CD4-positive, alpha-beta T cell (primary cell): ENCODE measurements around the gene MAN2B2. TPM values are rescaled to one million over a fixed set of nuclear protein-coding genes. Genes with fewer than 3 reads are reported as not detected.

ENCODE experiments used
- ATAC-seq: fragments of 200-7000 bp; cut with Tn5 transposase; one replicate; pipeline ENCODE4 v1.10.0; 2022; ENCODE audit warnings: mild to moderate bottlenecking; ENCODE audit not compliant: poor library complexity
- CTCF ChIA-PET: fragments of 350-600 bp; sonication (Branson Sonifier 250); formaldehyde crosslinking; loops from one replicate; lab custom pipeline; 2021; ENCODE audit warnings: antibody characterized with exemption, inconsistent platforms; lab: Charles Lee
- POLR2A ChIA-PET: fragments of 350-600 bp; sonication (Branson Sonifier 250); formaldehyde crosslinking; loops from one replicate; lab custom pipeline; 2021; ENCODE audit warnings: antibody characterized with exemption, inconsistent platforms; lab: Charles Lee
- DNase-seq, 14 experiments: peaks; one replicate each; pipeline ENCODE4 v3.0.0-alpha.2; 2013 to 2020; ENCODE audit warnings: mixed read lengths in 2 of 14
- H3K27ac ChIP-seq, 2 donors: one replicate each; pipeline versions ENCODE4 v1.5.1 to v1.7.0; 2013; ENCODE audit warnings: low read length in 2 of 2, low read depth in 1 of 2, mild to moderate bottlenecking in 1 of 2
- H3K27me3 ChIP-seq, 2 experiments: 1 replicate in 1 of 2; 2 replicates in 1 of 2; pipeline versions ENCODE4 v1.6.1 to v1.7.0; 2013; ENCODE audit warnings: low read length in 2 of 2, control low read depth in 1 of 2, mild to moderate bottlenecking in 1 of 2, moderate library complexity in 1 of 2; ENCODE audit not compliant: insufficient read depth in 2 of 2, control insufficient read depth in 1 of 2
- H3K36me3 ChIP-seq: one replicate; pipeline ENCODE4 v1.6.1; 2013; ENCODE audit warnings: low read length, control low read depth; ENCODE audit not compliant: insufficient read depth
- H3K4me1 ChIP-seq: one replicate; pipeline ENCODE4 v1.6.1; 2013; ENCODE audit warnings: low read length, control low read depth; ENCODE audit not compliant: insufficient read depth
- H3K4me3 ChIP-seq: one replicate; pipeline ENCODE4 v1.5.1; 2013; ENCODE audit warnings: mild to moderate bottlenecking, low read length, moderate library complexity
- H3K9me3 ChIP-seq, 2 experiments: 1 replicate in 1 of 2; 2 replicates in 1 of 2; pipeline versions ENCODE4 v1.6.1 to v1.7.0; 2013; ENCODE audit warnings: low read length in 2 of 2, mild to moderate bottlenecking in 2 of 2, control low read depth in 1 of 2, moderate library complexity in 1 of 2; ENCODE audit not compliant: control insufficient read depth in 1 of 2, insufficient read depth in 1 of 2
- H3K27ac Mint-ChIP-seq: one replicate; pipeline ENCODE4 v1.8.0; 2020; ENCODE audit warnings: mixed read lengths
- H3K27me3 Mint-ChIP-seq: one replicate; pipeline ENCODE4 v1.8.0; 2021; ENCODE audit warnings: mixed read lengths
- H3K36me3 Mint-ChIP-seq: one replicate; pipeline ENCODE4 v1.8.0; 2021; ENCODE audit warnings: low read depth, mixed read lengths
- H3K4me1 Mint-ChIP-seq: one replicate; pipeline ENCODE4 v1.8.0; 2021; ENCODE audit warnings: low read depth, mixed read lengths
- H3K4me3 Mint-ChIP-seq: one replicate; pipeline ENCODE4 v1.8.0; 2020; ENCODE audit warnings: mild to moderate bottlenecking, mixed read lengths
- H3K9me3 Mint-ChIP-seq: one replicate; pipeline ENCODE4 v1.8.0; 2020; ENCODE audit warnings: mixed read lengths
- CTCF ChIP-seq: fragments of 200-600 bp; IDR thresholded peaks from one replicate; pipeline ENCODE4 v1.8.0; 2022; ENCODE audit warnings: antibody characterized with exemption, mild to moderate bottlenecking
- intact Hi-C, 2 experiments: fragments of 100-400 bp; cut with DNase I in 1 of 2; cut with micrococcal nuclease in 1 of 2; formaldehyde crosslinking; loops; one replicate each; pipeline versions ENCODE4 v1.15.1 to v1.9.0; 2023 to 2025; cut with DNase I, micrococcal nuclease
- total RNA-seq, 174 experiments: library from RNA in 2 of 174; stranded (reverse) in 2 of 174; gene quantifications; one replicate each; pipeline ENCODE4 v1.2.3 and lab custom pipeline; 2021 to 2026

MAN2B2 gene
- total RNA-seq, 2 experiments from 2014 or later: 25.9 to 28.5 TPM

GRCh38 chr4:6556263-6556662 is 18.7 kb upstream of the MAN2B2 start:
- Histone ChIP-seq H3K36me3 (no peaks in the 10 kb centered on the region), H3K9me3 (peaks cover 0 to 18% of the 10 kb centered on the region in 2 experiments), H3K4me1 (no peaks in the 10 kb centered on the region), H3K27me3 (peaks cover 19 to 50% of the 10 kb centered on the region in 2 experiments), H3K27ac (no peak overlapping the region), H3K4me3 (no peak overlapping the region)
- no peak for ATAC-seq
- no peak overlapping the region for H3K27ac Mint-ChIP-seq
- POLR2A ChIA-PET: no interaction called here
- CTCF ChIA-PET: no interaction called here
- H3K4me3 Mint-ChIP-seq: no peak overlapping the region
- no peak for TF ChIP-seq CTCF
- peaks cover 2% of the 10 kb centered on the region for H3K9me3 Mint-ChIP-seq
- peaks cover 65% of the 10 kb centered on the region for H3K27me3 Mint-ChIP-seq
- no peaks in the 10 kb centered on the region for H3K36me3 Mint-ChIP-seq
- DNase-seq: no peak
- intact Hi-C loops: no loop called here
- peaks cover under 1% of the 10 kb centered on the region for H3K4me1 Mint-ChIP-seq

- ATAC-seq (no peak), DNase-seq (no peak)
- intact Hi-C loops: no loop called here
- H3K4me3 Mint-ChIP-seq: no peak overlapping the region
- ChIA-PET CTCF (no interaction called here), POLR2A (no interaction called here)
- Histone ChIP-seq H3K4me1 (no peaks in the 10 kb centered on the region), H3K27me3 (peaks cover 28 to 59% of the 10 kb centered on the region in 2 experiments), H3K27ac (no peak overlapping the region), H3K36me3 (no peaks in the 10 kb centered on the region), H3K9me3 (peaks cover 0 to 9% of the 10 kb centered on the region in 2 experiments), H3K4me3 (no peak overlapping the region)
- peaks cover 9% of the 10 kb centered on the region for H3K4me1 Mint-ChIP-seq
- H3K27me3 Mint-ChIP-seq: peaks cover 73% of the 10 kb centered on the region
- H3K27ac Mint-ChIP-seq: no peak overlapping the region
- no peaks in the 10 kb centered on the region for H3K36me3 Mint-ChIP-seq
- TF ChIP-seq CTCF: no peak
- H3K9me3 Mint-ChIP-seq: peaks cover 2% of the 10 kb centered on the region
These were observed 17.8 kb upstream of the MAN2B2 start for GRCh38 chr4:6557185-6557584.

- Histone ChIP-seq H3K4me1 (peaks cover 4% of the 10 kb centered on the region), H3K4me3 (no peak overlapping the region), H3K36me3 (no peaks in the 10 kb centered on the region), H3K27me3 (peaks cover 34 to 65% of the 10 kb centered on the region in 2 experiments), H3K9me3 (peaks cover 0 to 6% of the 10 kb centered on the region in 2 experiments), H3K27ac (no peak overlapping the region)
- Mint-ChIP-seq H3K4me3 (no peak overlapping the region), H3K4me1 (peaks cover 9% of the 10 kb centered on the region), H3K36me3 (no peaks in the 10 kb centered on the region), H3K27me3 (peaks cover 72% of the 10 kb centered on the region), H3K9me3 (no peaks in the 10 kb centered on the region), H3K27ac (no peak overlapping the region)
- no peak for TF ChIP-seq CTCF
- CTCF ChIA-PET: no interaction called here
- intact Hi-C loops: no loop called here
- no peak for ATAC-seq
- POLR2A ChIA-PET: no interaction called here
- DNase-seq: no peak
These were observed 17.1 kb upstream of the MAN2B2 start for GRCh38 chr4:6557856-6558255.
